ENCODE measurements around the gene PPP2R2C. TPM values are rescaled to one million over a fixed set of nuclear protein-coding genes. Genes with fewer than 3 reads are reported as not detected.

PPP2R2C gene
- total and polyA plus RNA-seq, 2 experiments from 2014 or later, result 1.3 to 9.2 TPM

GRCh38 chr4:6271701-6272465 lies 200.5 kb downstream of the PPP2R2C start:
- H2AFZ ChIP-seq, result no peak overlapping the region
- H3K27me3 Mint-ChIP-seq (ENCODE audit: insufficient read depth, low read depth, poor library complexity), result peaks cover 12% of the 10 kb centered on the region
- H3K27ac Mint-ChIP-seq, result 0 out of 2 replicates have a peak overlapping the region, but pooled peaks have one; percentile 40
- peaks cover 45% of the 10 kb centered on the region for H3K4me1 Mint-ChIP-seq
- no peak overlapping the region for H3K27ac ChIP-seq (ENCODE audit: low read depth)
- DNase-seq (ENCODE audit: low spot score), result no peak
- H3K27me3 ChIP-seq (ENCODE audit: insufficient read depth), result no peaks in the 10 kb centered on the region
- H3K9me3 Mint-ChIP-seq, result no peaks in the 10 kb centered on the region; the same call in 1 of the 3 replicates
- H4K20me1 ChIP-seq (replicated peaks; ENCODE audit: insufficient read depth), result peaks cover 3% of the 10 kb centered on the region; the same call in 1 of the 2 replicates
- no peaks in the 10 kb centered on the region for H3K36me3 Mint-ChIP-seq (ENCODE audit: low read depth)
- no peak for ATAC-seq
- H3K79me2 ChIP-seq (replicated peaks; ENCODE audit: insufficient read depth), result peaks cover 32% of the 10 kb centered on the region
- no peaks in the 10 kb centered on the region for H3K9me2 ChIP-seq (ENCODE audit: insufficient read depth)
- H3K4me1 ChIP-seq (ENCODE audit: insufficient read depth), result peaks cover 18% of the 10 kb centered on the region
- H3F3A ChIP-seq (replicated peaks; ENCODE audit: low read depth), result no peaks in the 10 kb centered on the region
- no peak overlapping the region for H3K4me3 ChIP-seq
- no peak for TF ChIP-seq STAT1 (IDR thresholded peaks at IDR 0.05; ENCODE audit: unreplicated experiment)
- TF ChIP-seq, protein P1, sequence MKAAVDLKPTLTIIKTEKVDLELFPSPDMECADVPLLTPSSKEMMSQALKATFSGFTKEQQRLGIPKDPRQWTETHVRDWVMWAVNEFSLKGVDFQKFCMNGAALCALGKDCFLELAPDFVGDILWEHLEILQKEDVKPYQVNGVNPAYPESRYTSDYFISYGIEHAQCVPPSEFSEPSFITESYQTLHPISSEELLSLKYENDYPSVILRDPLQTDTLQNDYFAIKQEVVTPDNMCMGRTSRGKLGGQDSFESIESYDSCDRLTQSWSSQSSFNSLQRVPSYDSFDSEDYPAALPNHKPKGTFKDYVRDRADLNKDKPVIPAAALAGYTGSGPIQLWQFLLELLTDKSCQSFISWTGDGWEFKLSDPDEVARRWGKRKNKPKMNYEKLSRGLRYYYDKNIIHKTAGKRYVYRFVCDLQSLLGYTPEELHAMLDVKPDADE (IDR thresholded peaks at IDR 0.05), result no peak
- TF ChIP-seq EZH2phosphoT487 (IDR thresholded peaks at IDR 0.05; ENCODE audit: unreplicated experiment), result no peak
- TF ChIP-seq JUNB (IDR thresholded peaks at IDR 0.05; ENCODE audit: unreplicated experiment), result no peak
- TF ChIP-seq, protein P2, sequence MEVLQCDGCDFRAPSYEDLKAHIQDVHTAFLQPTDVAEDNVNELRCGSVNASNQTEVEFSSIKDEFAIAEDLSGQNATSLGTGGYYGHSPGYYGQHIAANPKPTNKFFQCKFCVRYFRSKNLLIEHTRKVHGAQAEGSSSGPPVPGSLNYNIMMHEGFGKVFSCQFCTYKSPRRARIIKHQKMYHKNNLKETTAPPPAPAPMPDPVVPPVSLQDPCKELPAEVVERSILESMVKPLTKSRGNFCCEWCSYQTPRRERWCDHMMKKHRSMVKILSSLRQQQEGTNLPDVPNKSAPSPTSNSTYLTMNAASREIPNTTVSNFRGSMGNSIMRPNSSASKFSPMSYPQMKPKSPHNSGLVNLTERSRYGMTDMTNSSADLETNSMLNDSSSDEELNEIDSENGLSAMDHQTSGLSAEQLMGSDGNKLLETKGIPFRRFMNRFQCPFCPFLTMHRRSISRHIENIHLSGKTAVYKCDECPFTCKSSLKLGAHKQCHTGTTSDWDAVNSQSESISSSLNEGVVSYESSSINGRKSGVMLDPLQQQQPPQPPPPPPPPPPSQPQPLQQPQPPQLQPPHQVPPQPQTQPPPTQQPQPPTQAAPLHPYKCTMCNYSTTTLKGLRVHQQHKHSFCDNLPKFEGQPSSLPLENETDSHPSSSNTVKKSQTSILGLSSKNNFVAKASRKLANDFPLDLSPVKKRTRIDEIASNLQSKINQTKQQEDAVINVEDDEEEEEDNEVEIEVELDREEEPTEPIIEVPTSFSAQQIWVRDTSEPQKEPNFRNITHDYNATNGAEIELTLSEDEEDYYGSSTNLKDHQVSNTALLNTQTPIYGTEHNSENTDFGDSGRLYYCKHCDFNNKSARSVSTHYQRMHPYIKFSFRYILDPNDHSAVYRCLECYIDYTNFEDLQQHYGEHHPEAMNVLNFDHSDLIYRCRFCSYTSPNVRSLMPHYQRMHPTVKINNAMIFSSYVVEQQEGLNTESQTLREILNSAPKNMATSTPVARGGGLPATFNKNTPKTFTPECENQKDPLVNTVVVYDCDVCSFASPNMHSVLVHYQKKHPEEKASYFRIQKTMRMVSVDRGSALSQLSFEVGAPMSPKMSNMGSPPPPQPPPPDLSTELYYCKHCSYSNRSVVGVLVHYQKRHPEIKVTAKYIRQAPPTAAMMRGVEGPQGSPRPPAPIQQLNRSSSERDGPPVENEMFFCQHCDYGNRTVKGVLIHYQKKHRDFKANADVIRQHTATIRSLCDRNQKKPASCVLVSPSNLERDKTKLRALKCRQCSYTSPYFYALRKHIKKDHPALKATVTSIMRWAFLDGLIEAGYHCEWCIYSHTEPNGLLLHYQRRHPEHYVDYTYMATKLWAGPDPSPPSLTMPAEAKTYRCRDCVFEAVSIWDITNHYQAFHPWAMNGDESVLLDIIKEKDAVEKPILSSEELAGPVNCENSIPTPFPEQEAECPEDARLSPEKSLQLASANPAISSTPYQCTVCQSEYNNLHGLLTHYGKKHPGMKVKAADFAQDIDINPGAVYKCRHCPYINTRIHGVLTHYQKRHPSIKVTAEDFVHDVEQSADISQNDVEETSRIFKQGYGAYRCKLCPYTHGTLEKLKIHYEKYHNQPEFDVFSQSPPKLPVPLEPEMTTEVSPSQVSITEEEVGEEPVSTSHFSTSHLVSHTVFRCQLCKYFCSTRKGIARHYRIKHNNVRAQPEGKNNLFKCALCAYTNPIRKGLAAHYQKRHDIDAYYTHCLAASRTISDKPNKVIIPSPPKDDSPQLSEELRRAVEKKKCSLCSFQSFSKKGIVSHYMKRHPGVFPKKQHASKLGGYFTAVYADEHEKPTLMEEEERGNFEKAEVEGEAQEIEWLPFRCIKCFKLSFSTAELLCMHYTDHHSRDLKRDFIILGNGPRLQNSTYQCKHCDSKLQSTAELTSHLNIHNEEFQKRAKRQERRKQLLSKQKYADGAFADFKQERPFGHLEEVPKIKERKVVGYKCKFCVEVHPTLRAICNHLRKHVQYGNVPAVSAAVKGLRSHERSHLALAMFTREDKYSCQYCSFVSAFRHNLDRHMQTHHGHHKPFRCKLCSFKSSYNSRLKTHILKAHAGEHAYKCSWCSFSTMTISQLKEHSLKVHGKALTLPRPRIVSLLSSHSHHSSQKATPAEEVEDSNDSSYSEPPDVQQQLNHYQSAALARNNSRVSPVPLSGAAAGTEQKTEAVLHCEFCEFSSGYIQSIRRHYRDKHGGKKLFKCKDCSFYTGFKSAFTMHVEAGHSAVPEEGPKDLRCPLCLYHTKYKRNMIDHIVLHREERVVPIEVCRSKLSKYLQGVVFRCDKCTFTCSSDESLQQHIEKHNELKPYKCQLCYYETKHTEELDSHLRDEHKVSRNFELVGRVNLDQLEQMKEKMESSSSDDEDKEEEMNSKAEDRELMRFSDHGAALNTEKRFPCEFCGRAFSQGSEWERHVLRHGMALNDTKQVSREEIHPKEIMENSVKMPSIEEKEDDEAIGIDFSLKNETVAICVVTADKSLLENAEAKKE (CRISPR knock-in tag; IDR thresholded peaks at IDR 0.05), result no peak
- TF ChIP-seq CREB1 (CRISPR knock-in tag; IDR thresholded peaks at IDR 0.05; ENCODE audit: low read depth), result no peak
- TF ChIP-seq, protein P3, sequence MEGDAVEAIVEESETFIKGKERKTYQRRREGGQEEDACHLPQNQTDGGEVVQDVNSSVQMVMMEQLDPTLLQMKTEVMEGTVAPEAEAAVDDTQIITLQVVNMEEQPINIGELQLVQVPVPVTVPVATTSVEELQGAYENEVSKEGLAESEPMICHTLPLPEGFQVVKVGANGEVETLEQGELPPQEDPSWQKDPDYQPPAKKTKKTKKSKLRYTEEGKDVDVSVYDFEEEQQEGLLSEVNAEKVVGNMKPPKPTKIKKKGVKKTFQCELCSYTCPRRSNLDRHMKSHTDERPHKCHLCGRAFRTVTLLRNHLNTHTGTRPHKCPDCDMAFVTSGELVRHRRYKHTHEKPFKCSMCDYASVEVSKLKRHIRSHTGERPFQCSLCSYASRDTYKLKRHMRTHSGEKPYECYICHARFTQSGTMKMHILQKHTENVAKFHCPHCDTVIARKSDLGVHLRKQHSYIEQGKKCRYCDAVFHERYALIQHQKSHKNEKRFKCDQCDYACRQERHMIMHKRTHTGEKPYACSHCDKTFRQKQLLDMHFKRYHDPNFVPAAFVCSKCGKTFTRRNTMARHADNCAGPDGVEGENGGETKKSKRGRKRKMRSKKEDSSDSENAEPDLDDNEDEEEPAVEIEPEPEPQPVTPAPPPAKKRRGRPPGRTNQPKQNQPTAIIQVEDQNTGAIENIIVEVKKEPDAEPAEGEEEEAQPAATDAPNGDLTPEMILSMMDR (conservative IDR thresholded peaks at IDR 0.05; ENCODE audit: low read depth in 2 of 2), result no peak
- TF ChIP-seq NANOG (IDR thresholded peaks at IDR 0.05; ENCODE audit: borderline replicate concordance), result no peak
- no peak for TF ChIP-seq EZH2 (IDR thresholded peaks at IDR 0.05; ENCODE audit: low read depth, unreplicated experiment)
- H3K4me3 Mint-ChIP-seq, result peak overlapping the region; percentile 49; the same call in 2 of the 3 replicates
- H3K4me2 ChIP-seq, result no peak overlapping the region
- no peaks in the 10 kb centered on the region for H3K36me3 ChIP-seq (ENCODE audit: insufficient read depth)

Measured in GM23338 (cell line).